Loucy (cell line): ENCODE measurements around the gene NLRC3.

Experiments
- H2AFZ ChIP-seq: fragments of 200-600 bp; sonication (generic); 2 replicates; pipeline ENCODE4 v1.6.0; 2016; ENCODE audit warnings: antibody characterized with exemption, mild to moderate bottlenecking, low read length, moderate library complexity
- H3F3A ChIP-seq: fragments of 200-600 bp; 2 replicates; pipeline ENCODE4 v1.6.0; 2016; ENCODE audit warnings: antibody characterized with exemption, low read depth, mild to moderate bottlenecking
- H3K27me3 ChIP-seq: fragments of 200-600 bp; sonication (generic); 2 replicates; pipeline ENCODE4 v1.6.1; 2014; ENCODE audit warnings: low read length, mild to moderate bottlenecking; ENCODE audit not compliant: insufficient read depth, poor library complexity, severe bottlenecking
- H3K36me3 ChIP-seq: fragments of 200-600 bp; sonication (generic); 2 replicates; pipeline ENCODE4 v1.6.1; 2016; ENCODE audit warnings: low read length; ENCODE audit not compliant: insufficient read depth
- H3K4me1 ChIP-seq: fragments of 200-600 bp; sonication (generic); 2 replicates; pipeline ENCODE4 v1.5.1; 2014; ENCODE audit warnings: low read length, mild to moderate bottlenecking; ENCODE audit not compliant: insufficient read depth, poor library complexity, severe bottlenecking
- H3K4me2 ChIP-seq: fragments of 200-600 bp; sonication (generic); 2 replicates; pipeline ENCODE4 v1.6.0; 2014; ENCODE audit warnings: antibody characterized with exemption, low read length, low read depth, mild to moderate bottlenecking; ENCODE audit not compliant: poor library complexity, severe bottlenecking
- H3K4me3 ChIP-seq: fragments of 200-600 bp; sonication (generic); 2 replicates; pipeline ENCODE4 v1.5.1; 2014; ENCODE audit warnings: low read length, mild to moderate bottlenecking, mixed read lengths; ENCODE audit not compliant: poor library complexity, severe bottlenecking
- H3K79me2 ChIP-seq: fragments of 200-600 bp; sonication (generic); 2 replicates; pipeline ENCODE4 v1.6.1; 2014; ENCODE audit warnings: low read length; ENCODE audit not compliant: insufficient read depth
- H3K9ac ChIP-seq: fragments of 200-600 bp; sonication (generic); 2 replicates; pipeline ENCODE4 v1.6.0; 2014; ENCODE audit warnings: mild to moderate bottlenecking, low read depth, low read length, moderate library complexity; ENCODE audit not compliant: poor library complexity, severe bottlenecking
- H3K9me2 ChIP-seq: fragments of 200-600 bp; sonication (generic); replicated peaks from 2 replicates; pipeline ENCODE4 v1.6.1; 2016; ENCODE audit warnings: low read depth, low read length, mixed read lengths
- H3K9me3 ChIP-seq: fragments of 200-600 bp; sonication (generic); 2 replicates; pipeline ENCODE4 v1.6.1; 2014; ENCODE audit warnings: mild to moderate bottlenecking, antibody characterized with exemption, low read length, low read depth; ENCODE audit not compliant: insufficient read depth
- H4K20me1 ChIP-seq: fragments of 200-600 bp; sonication (generic); 2 replicates; pipeline ENCODE4 v1.6.0; 2014; ENCODE audit warnings: antibody characterized with exemption, low read length, mild to moderate bottlenecking; ENCODE audit not compliant: insufficient read depth, poor library complexity, severe bottlenecking
- EZH2phosphoT487 ChIP-seq: fragments of 200-600 bp; IDR thresholded peaks from 2 replicates; pipeline ENCODE4 v1.6.1; 2018; ENCODE audit warnings: antibody characterized with exemption, mild to moderate bottlenecking, moderate library complexity, borderline replicate concordance
- TF ChIP-seq, protein P1 (sequence below): fragments of 200-600 bp; sonication (generic); conservative IDR thresholded peaks from 2 replicates; pipeline ENCODE4 v1.5.1; 2014; ENCODE audit warnings: mild to moderate bottlenecking, antibody characterized with exemption, low read length

The NLRC3 gene

DNA sequence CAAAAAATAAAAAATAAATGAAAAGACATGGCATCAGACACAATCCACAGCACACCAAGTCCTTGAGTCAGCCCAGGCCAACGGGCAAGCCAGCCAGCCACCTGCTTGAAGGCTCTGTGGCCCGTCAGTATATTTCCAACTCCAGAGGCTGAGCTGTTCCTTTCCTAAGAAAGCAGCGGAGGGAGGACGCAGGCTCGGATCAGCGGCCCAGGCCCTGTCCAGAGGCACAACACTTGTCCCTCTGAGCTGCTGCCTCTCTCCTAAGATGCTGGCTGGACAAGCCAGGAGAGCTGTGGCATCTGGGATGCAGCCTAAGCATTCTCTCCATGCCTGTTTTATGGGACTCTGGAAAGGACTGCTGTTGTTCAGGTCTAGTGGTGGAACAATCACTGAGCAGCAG is 14.8 kb upstream of the NLRC3 start:
- H3K9me2 ChIP-seq, result no peaks in the 10 kb centered on the region
- H3K9ac ChIP-seq, result no peak overlapping the region
- H3F3A ChIP-seq, result no peaks in the 10 kb centered on the region
- H3K4me3 ChIP-seq, result no peak overlapping the region
- TF ChIP-seq EZH2phosphoT487, result no peak
- TF ChIP-seq, protein P1, sequence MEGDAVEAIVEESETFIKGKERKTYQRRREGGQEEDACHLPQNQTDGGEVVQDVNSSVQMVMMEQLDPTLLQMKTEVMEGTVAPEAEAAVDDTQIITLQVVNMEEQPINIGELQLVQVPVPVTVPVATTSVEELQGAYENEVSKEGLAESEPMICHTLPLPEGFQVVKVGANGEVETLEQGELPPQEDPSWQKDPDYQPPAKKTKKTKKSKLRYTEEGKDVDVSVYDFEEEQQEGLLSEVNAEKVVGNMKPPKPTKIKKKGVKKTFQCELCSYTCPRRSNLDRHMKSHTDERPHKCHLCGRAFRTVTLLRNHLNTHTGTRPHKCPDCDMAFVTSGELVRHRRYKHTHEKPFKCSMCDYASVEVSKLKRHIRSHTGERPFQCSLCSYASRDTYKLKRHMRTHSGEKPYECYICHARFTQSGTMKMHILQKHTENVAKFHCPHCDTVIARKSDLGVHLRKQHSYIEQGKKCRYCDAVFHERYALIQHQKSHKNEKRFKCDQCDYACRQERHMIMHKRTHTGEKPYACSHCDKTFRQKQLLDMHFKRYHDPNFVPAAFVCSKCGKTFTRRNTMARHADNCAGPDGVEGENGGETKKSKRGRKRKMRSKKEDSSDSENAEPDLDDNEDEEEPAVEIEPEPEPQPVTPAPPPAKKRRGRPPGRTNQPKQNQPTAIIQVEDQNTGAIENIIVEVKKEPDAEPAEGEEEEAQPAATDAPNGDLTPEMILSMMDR, result no peak
- no peaks in the 10 kb centered on the region for H3K36me3 ChIP-seq
- no peak overlapping the region for H2AFZ ChIP-seq
- H3K27me3 ChIP-seq, result no peaks in the 10 kb centered on the region
- H3K79me2 ChIP-seq, result no peaks in the 10 kb centered on the region
- H4K20me1 ChIP-seq, result no peaks in the 10 kb centered on the region
- no peak overlapping the region for H3K4me2 ChIP-seq
- no peaks in the 10 kb centered on the region for H3K4me1 ChIP-seq
- no peaks in the 10 kb centered on the region for H3K9me3 ChIP-seq

DNA sequence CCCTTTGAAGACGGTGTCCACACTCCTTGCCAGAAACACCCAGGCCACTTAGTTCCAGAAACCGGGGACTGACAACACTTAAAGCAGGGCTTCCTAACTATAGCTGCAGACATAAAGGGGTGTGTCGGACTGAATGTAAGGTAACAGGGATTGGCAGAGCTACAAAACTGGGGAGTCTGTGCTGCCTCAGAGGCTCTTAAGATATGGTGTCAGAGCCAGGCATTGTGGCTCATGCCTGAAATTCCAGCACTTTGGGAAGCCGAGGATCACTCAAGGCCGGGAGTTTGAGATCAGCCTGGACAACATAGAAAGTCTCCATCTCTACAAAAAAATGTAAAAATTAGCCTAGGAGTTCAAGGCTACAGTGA is 14.2 kb upstream of the NLRC3 start:
- Histone ChIP-seq H3K4me1 (no peaks in the 10 kb centered on the region), H3K9me3 (no peaks in the 10 kb centered on the region), H3F3A (no peaks in the 10 kb centered on the region), H2AFZ (no peak overlapping the region), H4K20me1 (no peaks in the 10 kb centered on the region), H3K4me2 (no peak overlapping the region), H3K9ac (no peak overlapping the region), H3K79me2 (no peaks in the 10 kb centered on the region), H3K36me3 (no peaks in the 10 kb centered on the region), H3K9me2 (no peaks in the 10 kb centered on the region), H3K4me3 (no peak overlapping the region), H3K27me3 (no peaks in the 10 kb centered on the region)
- TF ChIP-seq, protein P1, result no peak
- no peak for TF ChIP-seq EZH2phosphoT487

DNA sequence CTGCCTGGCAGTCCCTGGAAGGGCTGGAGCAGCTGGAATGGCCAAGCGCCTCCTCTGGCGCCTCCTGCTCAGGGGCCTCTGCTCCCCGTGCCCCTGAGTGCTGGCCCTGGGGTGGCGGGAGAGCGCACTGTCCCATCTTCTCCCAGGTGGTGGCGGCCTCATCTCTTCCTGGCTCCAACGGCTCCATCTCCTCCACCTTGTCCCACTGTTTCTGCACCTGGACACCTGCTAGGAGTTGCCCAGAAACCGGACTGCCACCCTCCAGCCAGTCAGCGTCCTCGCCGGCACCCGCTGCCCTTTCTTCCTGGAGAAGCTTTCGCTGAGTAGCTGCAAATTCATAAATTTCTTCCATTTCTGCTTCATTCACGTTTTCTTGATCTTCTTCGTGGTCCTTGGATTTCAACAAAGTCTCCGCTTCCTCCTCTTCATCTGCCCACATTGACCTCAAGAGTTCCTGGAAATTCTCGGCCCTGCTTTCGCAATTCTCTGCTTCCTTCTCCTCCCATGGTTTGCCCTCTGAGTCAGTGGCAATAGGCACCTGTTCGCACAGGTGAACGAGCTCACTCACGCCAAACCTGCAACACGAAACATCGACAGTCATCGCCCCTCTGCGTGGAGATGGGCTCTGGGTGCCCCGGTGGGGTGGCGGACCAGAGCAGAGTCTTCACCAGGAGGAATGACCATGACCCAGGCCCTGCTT is 13.7 kb upstream of the NLRC3 start:
- H3K4me1 ChIP-seq, result no peaks in the 10 kb centered on the region
- H3K4me2 ChIP-seq, result no peak overlapping the region
- no peaks in the 10 kb centered on the region for H3K36me3 ChIP-seq
- H3K9me2 ChIP-seq, result no peaks in the 10 kb centered on the region
- H3K4me3 ChIP-seq, result no peak overlapping the region
- TF ChIP-seq EZH2phosphoT487, result no peak
- TF ChIP-seq, protein P1, result no peak
- H3F3A ChIP-seq, result no peaks in the 10 kb centered on the region
- H3K79me2 ChIP-seq, result no peaks in the 10 kb centered on the region
- H3K9ac ChIP-seq, result no peak overlapping the region
- H4K20me1 ChIP-seq, result no peaks in the 10 kb centered on the region
- H3K9me3 ChIP-seq, result no peaks in the 10 kb centered on the region
- no peaks in the 10 kb centered on the region for H3K27me3 ChIP-seq
- no peak overlapping the region for H2AFZ ChIP-seq
